Tibial artery (tissue), 4 donors: ENCODE results near the gene PDCD1.
A peak's percentile ranks its signal among the peaks of the same experiment; 100 is the strongest.

Source experiments
- DNase-seq, 2 donors: peaks; one replicate each; pipeline ENCODE4 v3.0.0-alpha.2; 2019
- H3K27ac ChIP-seq, 2 donors: fragments of 200-600 bp; sonication (generic) in 1 of 2; 1 replicate in 1 of 2; 2 replicates in 1 of 2; pipeline ENCODE4 v1.5.1; 2018 to 2019; ENCODE audit warnings: mild to moderate bottlenecking in 1 of 2
- H3K27me3 ChIP-seq, 2 donors: fragments of 200-600 bp; sonication (generic) in 1 of 2; one replicate each; pipeline versions ENCODE4 v1.5.1 to v1.6.0; 2016 to 2019
- H3K36me3 ChIP-seq, 3 donors: fragments of 200-600 bp; sonication (generic) in 2 of 3; one replicate each; pipeline ENCODE4 v1.5.1; 2016 to 2019; ENCODE audit warnings: mild to moderate bottlenecking in 2 of 3
- H3K4me1 ChIP-seq, 4 donors: fragments of 200-600 bp; sonication (generic) in 2 of 4; 1 replicate in 3 of 4; 2 replicates in 1 of 4; pipeline ENCODE4 v1.5.1; 2016 to 2019
- H3K4me3 ChIP-seq, 2 donors: fragments of 200-600 bp; sonication (generic) in 1 of 2; 1 replicate in 1 of 2; 2 replicates in 1 of 2; pipeline ENCODE4 v1.5.1; 2018 to 2019; ENCODE audit warnings: mild to moderate bottlenecking in 2 of 2
- H3K9me3 ChIP-seq, 3 donors: fragments of 200-600 bp; sonication (generic) in 1 of 3; one replicate each; pipeline ENCODE4 v1.5.1; 2016 to 2019
- intact Hi-C: fragments of 100-400 bp; cut with DNase I; formaldehyde crosslinking; loops from one replicate; pipeline ENCODE4 v1.15.0; 2023; ENCODE audit warnings: low total_unique reads
- TF ChIP-seq, protein P1 (sequence below), 2 experiments: fragments of 200-600 bp in 1 of 2; fragments of 450-650 bp in 1 of 2; IDR thresholded peaks; one replicate each; pipeline ENCODE4 v1.5.1; 2017 to 2019; ENCODE audit warnings: antibody characterized with exemption in 2 of 2, mild to moderate bottlenecking in 1 of 2, moderate library complexity in 1 of 2

The PDCD1 gene

DNA sequence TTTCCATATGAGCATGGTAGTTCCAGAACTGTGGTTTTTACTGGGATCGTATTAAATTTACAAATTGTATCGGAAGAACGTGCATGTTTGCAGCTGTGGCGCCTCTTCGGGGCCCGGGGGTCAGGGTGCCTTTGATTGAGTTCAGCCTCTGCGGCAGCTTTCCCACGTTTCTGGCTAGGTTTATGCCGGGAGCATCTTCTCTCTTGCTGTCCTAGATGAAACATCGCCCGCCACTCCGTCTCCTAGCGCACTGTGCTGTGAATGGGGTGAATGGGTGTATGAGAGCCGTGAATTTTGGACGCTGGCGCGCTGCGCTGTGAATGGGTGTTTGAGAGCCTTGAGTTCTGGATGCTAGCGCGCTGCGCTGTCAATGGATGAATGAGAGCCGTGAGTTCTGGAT lies 12.3 kb downstream of the PDCD1 start:
- TF ChIP-seq, protein P1, sequence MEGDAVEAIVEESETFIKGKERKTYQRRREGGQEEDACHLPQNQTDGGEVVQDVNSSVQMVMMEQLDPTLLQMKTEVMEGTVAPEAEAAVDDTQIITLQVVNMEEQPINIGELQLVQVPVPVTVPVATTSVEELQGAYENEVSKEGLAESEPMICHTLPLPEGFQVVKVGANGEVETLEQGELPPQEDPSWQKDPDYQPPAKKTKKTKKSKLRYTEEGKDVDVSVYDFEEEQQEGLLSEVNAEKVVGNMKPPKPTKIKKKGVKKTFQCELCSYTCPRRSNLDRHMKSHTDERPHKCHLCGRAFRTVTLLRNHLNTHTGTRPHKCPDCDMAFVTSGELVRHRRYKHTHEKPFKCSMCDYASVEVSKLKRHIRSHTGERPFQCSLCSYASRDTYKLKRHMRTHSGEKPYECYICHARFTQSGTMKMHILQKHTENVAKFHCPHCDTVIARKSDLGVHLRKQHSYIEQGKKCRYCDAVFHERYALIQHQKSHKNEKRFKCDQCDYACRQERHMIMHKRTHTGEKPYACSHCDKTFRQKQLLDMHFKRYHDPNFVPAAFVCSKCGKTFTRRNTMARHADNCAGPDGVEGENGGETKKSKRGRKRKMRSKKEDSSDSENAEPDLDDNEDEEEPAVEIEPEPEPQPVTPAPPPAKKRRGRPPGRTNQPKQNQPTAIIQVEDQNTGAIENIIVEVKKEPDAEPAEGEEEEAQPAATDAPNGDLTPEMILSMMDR (IDR thresholded peaks at IDR 0.05), result no peak
- no peak for DNase-seq

DNA sequence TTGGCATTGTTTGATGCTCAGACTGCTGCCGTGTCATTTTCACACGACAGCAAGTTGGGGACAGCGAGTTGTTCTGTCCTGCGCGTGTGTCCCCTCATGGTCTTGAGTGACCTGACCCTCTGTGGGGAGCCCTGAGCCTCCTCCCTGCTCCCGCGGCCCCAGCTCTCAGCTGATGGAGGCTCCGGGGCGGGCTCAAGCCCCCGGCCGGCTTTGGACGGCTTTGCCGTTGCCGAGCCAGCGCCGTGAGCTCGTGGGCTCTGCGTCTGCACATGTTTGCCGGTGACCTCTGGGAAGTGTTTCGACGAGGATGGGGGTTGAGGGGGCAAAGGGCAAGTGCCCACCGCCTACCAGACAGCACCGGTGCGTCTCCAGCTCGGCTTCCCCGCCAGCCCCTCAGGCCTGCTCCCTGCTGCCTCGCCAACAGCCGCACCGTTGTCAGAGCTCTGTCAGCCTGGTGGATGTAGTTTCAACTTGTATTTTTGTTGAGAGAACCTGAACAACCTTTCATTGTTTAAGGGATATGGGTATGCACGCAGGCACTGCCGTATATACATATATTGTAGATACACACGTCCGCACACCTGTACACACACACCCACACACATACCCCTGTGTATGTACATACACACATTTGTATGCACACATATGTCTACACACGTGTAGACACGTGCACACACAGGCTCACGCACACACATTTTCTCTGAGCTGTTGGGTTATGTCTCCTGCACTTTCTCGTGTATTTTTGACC lies 13.7 kb downstream of the PDCD1 start:
- H3K27me3 ChIP-seq, result peaks cover 0 to 7% of the 10 kb centered on the region in 2 donors
- no peak for DNase-seq
- H3K4me1 ChIP-seq, result peaks cover 0 to 14% (median 9%) of the 10 kb centered on the region in 4 donors
- H3K9me3 ChIP-seq, result no peaks in the 10 kb centered on the region
- intact Hi-C loops, result no loop called here
- H3K36me3 ChIP-seq, result no peaks in the 10 kb centered on the region
- H3K27ac ChIP-seq, result peak overlapping the region in 1 of 2 donors; percentile 57
- peak overlapping the region; percentile 42 to 57 for H3K4me3 ChIP-seq
- TF ChIP-seq, protein P1 (IDR thresholded peaks at IDR 0.05), result no peak

More for the DNA sequence above, 12.3 kb downstream of the PDCD1 start:
- no peak overlapping the region for H3K27ac ChIP-seq
- H3K9me3 ChIP-seq, result no peaks in the 10 kb centered on the region
- intact Hi-C loops, result no loop called here
- H3K4me1 ChIP-seq, result peaks cover 0 to 14% (median 9%) of the 10 kb centered on the region in 4 donors
- peaks cover 0 to 20% of the 10 kb centered on the region in 2 donors for H3K27me3 ChIP-seq
- no peaks in the 10 kb centered on the region for H3K36me3 ChIP-seq
- no peak overlapping the region for H3K4me3 ChIP-seq

DNA sequence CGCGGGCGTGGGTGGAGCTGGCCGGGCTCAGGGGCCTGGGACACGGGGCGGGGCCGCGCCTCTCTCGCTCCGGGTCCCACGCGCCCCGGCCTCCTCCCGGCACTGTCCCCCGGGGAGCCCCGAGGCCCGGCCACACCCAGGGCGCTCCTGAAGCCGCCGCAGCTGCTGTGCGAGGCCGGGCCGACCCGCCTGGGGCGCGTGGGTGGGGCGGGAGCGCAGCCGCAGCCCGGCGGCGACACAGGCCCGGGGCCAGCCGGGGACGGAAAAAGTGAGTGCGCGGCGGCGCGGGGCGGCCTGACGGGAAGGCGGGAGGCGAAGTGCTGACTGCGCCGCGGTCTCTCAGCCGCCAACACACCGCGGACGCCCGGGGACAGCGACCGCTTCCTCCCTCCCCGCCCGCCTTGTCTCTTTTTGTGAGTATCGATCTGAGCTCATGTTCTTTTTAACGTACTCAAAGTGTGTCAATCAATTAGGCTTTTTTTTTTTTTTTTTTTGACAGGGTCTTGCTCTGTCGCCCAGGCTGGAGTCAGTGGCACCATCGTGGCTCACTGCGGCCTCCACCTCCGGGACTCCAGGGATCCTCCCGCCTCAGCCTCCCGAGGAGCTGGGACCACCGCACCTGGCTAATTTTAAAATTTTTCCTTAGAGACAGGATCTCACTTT lies 14.5 kb downstream of the PDCD1 start:
- peak; percentile 57 to 85 for DNase-seq
- Histone ChIP-seq H3K4me3 (peak overlapping the region; percentile 42 to 57), H3K36me3 (no peaks in the 10 kb centered on the region), H3K9me3 (no peaks in the 10 kb centered on the region), H3K27ac (peak overlapping the region; percentile 48 to 57), H3K27me3 (peaks cover 0 to under 1% of the 10 kb centered on the region in 2 donors), H3K4me1 (peaks cover 0 to 14% (median 9%) of the 10 kb centered on the region in 4 donors)
- intact Hi-C loops, result no loop called here
- TF ChIP-seq, protein P1 (IDR thresholded peaks at IDR 0.05), result peak in 1 of 2 experiments; percentile 10

DNA sequence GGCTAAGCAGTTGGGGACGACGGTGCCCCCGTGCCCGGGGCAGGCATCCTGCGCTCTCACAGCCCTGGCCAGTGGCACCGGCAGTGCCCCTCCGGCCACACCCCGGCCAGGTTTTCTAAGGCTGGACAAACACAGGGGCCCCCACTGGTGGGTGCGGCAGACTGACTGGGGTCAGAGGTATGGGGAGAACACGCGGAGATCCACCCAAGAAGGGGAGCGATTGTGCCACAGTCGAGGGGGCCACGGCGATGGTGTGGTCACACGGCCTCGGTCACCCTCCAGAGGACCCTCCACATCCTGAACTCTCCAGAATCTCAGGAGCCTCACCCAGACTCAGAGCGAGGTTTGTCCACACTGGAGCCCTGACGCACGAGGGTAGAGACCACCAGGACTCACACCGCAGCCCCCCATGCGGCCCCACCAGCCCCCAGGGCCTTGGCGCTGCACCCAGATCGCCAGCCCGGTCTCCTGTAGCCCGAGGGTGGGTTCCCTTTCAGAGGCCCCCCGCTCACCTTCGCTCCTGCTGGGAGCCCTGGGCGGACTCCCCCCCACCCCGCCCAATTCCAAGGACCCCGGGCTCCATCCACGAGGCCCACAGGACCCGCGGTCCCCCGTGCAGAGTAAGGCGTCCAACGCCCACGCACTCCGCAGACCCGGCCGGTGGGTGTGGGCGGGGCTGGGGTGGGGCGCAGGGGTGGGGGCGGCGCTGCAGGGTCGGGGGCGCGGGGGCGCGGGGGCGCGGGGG lies 15.2 kb downstream of the PDCD1 start:
- H3K9me3 ChIP-seq, result no peaks in the 10 kb centered on the region
- H3K36me3 ChIP-seq, result no peaks in the 10 kb centered on the region
- peak overlapping the region; percentile 48 to 57 for H3K27ac ChIP-seq
- DNase-seq, result no peak
- intact Hi-C loops, result no loop called here
- H3K4me3 ChIP-seq, result peak overlapping the region; percentile 42 to 57
- H3K27me3 ChIP-seq, result peaks cover 0 to 3% of the 10 kb centered on the region in 2 donors
- peaks cover 0 to 14% (median 9%) of the 10 kb centered on the region in 4 donors for H3K4me1 ChIP-seq
- TF ChIP-seq, protein P1 (IDR thresholded peaks at IDR 0.05), result no peak

DNA sequence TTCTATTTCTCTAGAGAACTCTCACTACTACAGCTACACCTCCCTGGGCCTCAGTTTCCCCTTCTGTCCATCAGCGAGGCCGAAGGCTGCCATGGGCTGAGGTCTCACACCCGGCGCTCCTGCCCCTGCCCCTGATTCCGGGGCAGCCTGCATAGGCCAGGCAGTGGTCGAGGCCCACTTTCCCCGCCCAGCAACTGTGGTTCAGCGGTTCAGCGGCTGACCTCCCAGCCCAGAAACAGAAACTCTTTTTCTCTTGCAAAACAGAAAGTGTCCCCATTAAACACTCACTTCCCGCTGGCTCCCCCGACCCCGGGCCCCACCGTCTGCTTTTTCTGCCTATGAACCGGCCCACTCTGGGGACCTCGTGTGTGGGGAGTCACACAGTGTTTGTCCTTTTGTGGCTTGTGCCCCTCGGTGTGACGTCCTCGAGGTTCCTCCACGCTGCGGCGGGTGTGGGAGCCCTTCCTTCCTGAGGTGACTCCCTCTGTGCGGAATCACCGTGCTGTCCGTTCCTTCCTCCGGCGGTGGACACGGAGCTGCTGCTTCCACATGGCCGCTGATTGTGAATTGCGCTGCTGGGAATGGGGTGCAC lies 16.0 kb downstream of the PDCD1 start:
- peaks cover 0 to 6% of the 10 kb centered on the region in 2 donors for H3K27me3 ChIP-seq
- intact Hi-C loops, result no loop called here
- TF ChIP-seq, protein P1 (IDR thresholded peaks at IDR 0.05), result no peak
- peak overlapping the region in 1 of 2 donors; percentile 48 for H3K27ac ChIP-seq
- DNase-seq, result peak; percentile 60 to 81
- H3K9me3 ChIP-seq, result no peaks in the 10 kb centered on the region
- peaks cover 0 to 14% (median 9%) of the 10 kb centered on the region in 4 donors for H3K4me1 ChIP-seq
- no peak overlapping the region for H3K4me3 ChIP-seq
- no peaks in the 10 kb centered on the region for H3K36me3 ChIP-seq
